ENCODE measurements around the gene EPB41L3. TPM values are rescaled to one million over a fixed set of nuclear protein-coding genes. Genes with fewer than 3 reads are reported as not detected.

Gene EPB41L3
- total RNA-seq, 1 experiment from 2014 or later = 8.7 TPM

GRCh38 chr18:5468394-5468793, 75.4 kb downstream of the EPB41L3 start:
- H3K27me3 Mint-ChIP-seq (ENCODE audit: insufficient read depth, unreplicated experiment) = peaks cover 16% of the 10 kb centered on the region

GRCh38 chr18:5467671-5468070, 76.1 kb downstream of the EPB41L3 start:
- Mint-ChIP-seq H3K9me3 (ENCODE audit: unreplicated experiment) (no peaks in the 10 kb centered on the region), H3K4me3 (ENCODE audit: unreplicated experiment) (no peak overlapping the region), H3K27ac (ENCODE audit: unreplicated experiment) (no peak overlapping the region), H3K4me1 (ENCODE audit: low read depth, unreplicated experiment) (no peaks in the 10 kb centered on the region), H3K36me3 (ENCODE audit: insufficient read depth, unreplicated experiment) (no peaks in the 10 kb centered on the region), H3K27me3 (ENCODE audit: insufficient read depth, unreplicated experiment) (peaks cover 20% of the 10 kb centered on the region)
- Histone ChIP-seq H3K27me3 (replicated peaks; ENCODE audit: control insufficient read depth, insufficient read depth, low read length) (no peaks in the 10 kb centered on the region), H3K36me3 (ENCODE audit: control insufficient read depth, insufficient read depth, low read length) (no peaks in the 10 kb centered on the region), H3K4me3 (ENCODE audit: low read depth, low read length) (no peak overlapping the region), H3K4me1 (no peaks in the 10 kb centered on the region), H3K9me3 (no peaks in the 10 kb centered on the region)
- intact Hi-C loops (cut with micrococcal nuclease; ENCODE audit: unreplicated experiment) = no loop called here
- DNase-seq = no peak
- no TSS peak for BruUV-seq (replicated peaks)
- POLR2A ChIA-PET = no interaction called here
- CTCF ChIA-PET = no interaction called here
- TF ChIP-seq CTCF (IDR thresholded peaks at IDR 0.05; ENCODE audit: insufficient read depth in 1 of 2, low read depth in 1 of 2, low read length in 1 of 2, severe bottlenecking in 1 of 2, unreplicated experiment in 1 of 2) = no peak

More at GRCh38 chr18:5468394-5468793, 75.4 kb downstream of the EPB41L3 start:
- H3K4me3 ChIP-seq (ENCODE audit: low read depth, low read length) = no peak overlapping the region
- no peaks in the 10 kb centered on the region for H3K36me3 Mint-ChIP-seq (ENCODE audit: insufficient read depth, unreplicated experiment)
- no peaks in the 10 kb centered on the region for H3K27me3 ChIP-seq (replicated peaks; ENCODE audit: control insufficient read depth, insufficient read depth, low read length)
- H3K36me3 ChIP-seq (ENCODE audit: control insufficient read depth, insufficient read depth, low read length) = no peaks in the 10 kb centered on the region
- no peaks in the 10 kb centered on the region for H3K9me3 ChIP-seq
- intact Hi-C loops (cut with micrococcal nuclease; ENCODE audit: unreplicated experiment) = no loop called here
- CTCF ChIA-PET = no interaction called here
- no peak for DNase-seq
- BruUV-seq (replicated peaks) = no TSS peak
- POLR2A ChIA-PET = no interaction called here
- no peak overlapping the region for H3K27ac Mint-ChIP-seq (ENCODE audit: unreplicated experiment)
- H3K4me3 Mint-ChIP-seq (ENCODE audit: unreplicated experiment) = no peak overlapping the region
- no peaks in the 10 kb centered on the region for H3K9me3 Mint-ChIP-seq (ENCODE audit: unreplicated experiment)
- no peaks in the 10 kb centered on the region for H3K4me1 ChIP-seq
- no peak for TF ChIP-seq CTCF (IDR thresholded peaks at IDR 0.05; ENCODE audit: insufficient read depth in 1 of 2, low read depth in 1 of 2, low read length in 1 of 2, severe bottlenecking in 1 of 2, unreplicated experiment in 1 of 2)
- no peaks in the 10 kb centered on the region for H3K4me1 Mint-ChIP-seq (ENCODE audit: low read depth, unreplicated experiment)

- Mint-ChIP-seq H3K9me3 (ENCODE audit: unreplicated experiment) (no peaks in the 10 kb centered on the region), H3K4me3 (ENCODE audit: unreplicated experiment) (no peak overlapping the region), H3K27ac (ENCODE audit: unreplicated experiment) (no peak overlapping the region), H3K36me3 (ENCODE audit: insufficient read depth, unreplicated experiment) (no peaks in the 10 kb centered on the region), H3K4me1 (ENCODE audit: low read depth, unreplicated experiment) (no peaks in the 10 kb centered on the region), H3K27me3 (ENCODE audit: insufficient read depth, unreplicated experiment) (peaks cover 20% of the 10 kb centered on the region)
- H3K27me3 ChIP-seq (replicated peaks; ENCODE audit: control insufficient read depth, insufficient read depth, low read length) = no peaks in the 10 kb centered on the region
- H3K4me3 ChIP-seq (ENCODE audit: low read depth, low read length) = no peak overlapping the region
- no peak for TF ChIP-seq CTCF (IDR thresholded peaks at IDR 0.05; ENCODE audit: insufficient read depth in 1 of 2, low read depth in 1 of 2, low read length in 1 of 2, severe bottlenecking in 1 of 2, unreplicated experiment in 1 of 2)
- CTCF ChIA-PET = no interaction called here
- H3K9me3 ChIP-seq = no peaks in the 10 kb centered on the region
- H3K36me3 ChIP-seq (ENCODE audit: control insufficient read depth, insufficient read depth, low read length) = no peaks in the 10 kb centered on the region
- POLR2A ChIA-PET = no interaction called here
- no peaks in the 10 kb centered on the region for H3K4me1 ChIP-seq
- intact Hi-C loops (cut with micrococcal nuclease; ENCODE audit: unreplicated experiment) = no loop called here
- DNase-seq = no peak
- no TSS peak for BruUV-seq (replicated peaks)
These were observed 77.5 kb downstream of the EPB41L3 start for GRCh38 chr18:5466256-5466655.

All from Caco-2 (cell line).